HepG2 (cell line): ENCODE measurements around the gene PEF1. TPM values are rescaled to one million over a fixed set of nuclear protein-coding genes. Genes with fewer than 3 reads are reported as not detected.

Experiments
- ATAC-seq: fragments of 200-7000 bp; cut with Tn5 transposase; 3 replicates; pipeline ENCODE4 v1.9.1; 2020; ENCODE audit warnings: mild to moderate bottlenecking, moderate library complexity
- BruUV-seq: library from RNA; stranded (reverse); fragments of 400-500 nt; replicated peaks from 2 replicates; lab custom pipeline; 2021; lab: Mats Ljungman, UMichigan
- CTCF ChIA-PET: fragments of 300-600 bp; formaldehyde crosslinking; extraction: SDS; loops from one replicate; lab custom pipeline; 2021; ENCODE audit warnings: low total read pairs, inconsistent platforms, low intra/inter-chr PET ratio; lab: Yijun Ruan, JAX
- POLR2A ChIA-PET: fragments of 350-600 bp; sonication (Branson Sonifier 250); formaldehyde crosslinking; loops from one replicate; lab custom pipeline; 2020; ENCODE audit warnings: antibody characterized with exemption, inconsistent platforms; lab: Yijun Ruan, JAX
- DNase-seq: peaks from one replicate; pipeline ENCODE4 v3.0.0-alpha.2; 2015; ENCODE audit warnings: low spot score
- FAIRE-seq: peaks from 3 replicates; lab custom pipeline; 2011; peaks lifted over from hg19 to GRCh38; lab: Jason Lieb, UNC
- H2AFZ ChIP-seq: one replicate; pipeline ENCODE4 v1.6.1; 2011; ENCODE audit warnings: low read length, inconsistent platforms
- H3K27ac ChIP-seq: fragments of 300-600 bp; 3 replicates; pipeline ENCODE4 v1.8.0; 2011; ENCODE audit warnings: mixed run types, mild to moderate bottlenecking, mixed read lengths, low read length, inconsistent platforms; ENCODE audit not compliant: insufficient read depth; ENCODE audit errors: extremely low read length
- H3K27me3 ChIP-seq, 2 experiments: fragments of 200-600 bp in 1 of 2; 2 replicates in 1 of 2; 3 replicates in 1 of 2; pipeline versions ENCODE4 v1.6.0 to v1.8.0; 2011; ENCODE audit warnings: low read length in 2 of 2, mild to moderate bottlenecking in 2 of 2, moderate library complexity in 2 of 2, inconsistent platforms in 1 of 2; ENCODE audit not compliant: insufficient read depth in 2 of 2, control insufficient read depth in 1 of 2
- H3K36me3 ChIP-seq, 2 experiments: fragments of 200-600 bp in 1 of 2; replicated peaks in 1 of 2; 2 replicates in 1 of 2; 3 replicates in 1 of 2; pipeline versions ENCODE4 v1.5.1 to v1.8.0; 2011; ENCODE audit warnings: low read length in 2 of 2, inconsistent platforms in 1 of 2; ENCODE audit not compliant: insufficient read depth in 2 of 2, control insufficient read depth in 1 of 2
- H3K4me1 ChIP-seq: 2 replicates; pipeline ENCODE4 v1.5.1; 2012; ENCODE audit warnings: low read length, inconsistent platforms; ENCODE audit not compliant: insufficient read depth
- H3K4me2 ChIP-seq: 2 replicates; pipeline ENCODE4 v1.6.0; 2011; ENCODE audit warnings: low read depth, low read length, inconsistent platforms
- H3K4me3 ChIP-seq, 3 experiments: fragments of 200-600 bp in 1 of 3; sonication (generic), shearing (Covaris generic) in 1 of 3; replicated peaks in 1 of 3; 2 replicates each; pipeline ENCODE4 v1.5.1; 2011 to 2016; ENCODE audit warnings: low read length in 3 of 3, inconsistent platforms in 2 of 3, low read depth in 2 of 3, mild to moderate bottlenecking in 2 of 3, control low read depth in 1 of 3, mixed read lengths in 1 of 3; ENCODE audit not compliant: insufficient read depth in 1 of 3
- H3K79me2 ChIP-seq: one replicate; pipeline ENCODE4 v1.6.1; 2011; ENCODE audit warnings: low read length, inconsistent platforms; ENCODE audit not compliant: insufficient read depth
- H3K9ac ChIP-seq: 2 replicates; pipeline ENCODE4 v1.6.0; 2011; ENCODE audit warnings: mild to moderate bottlenecking, low read depth, low read length, inconsistent platforms; ENCODE audit not compliant: insufficient read depth
- H3K9me3 ChIP-seq: 2 replicates; pipeline ENCODE4 v1.5.1; 2012; ENCODE audit warnings: mild to moderate bottlenecking, low read length
- H4K20me1 ChIP-seq: 2 replicates; pipeline ENCODE4 v1.6.0; 2011; ENCODE audit warnings: inconsistent platforms, mild to moderate bottlenecking, low read length, moderate library complexity; ENCODE audit not compliant: insufficient read depth
- HCFC1 ChIP-seq: fragments of 150-350 bp; IDR thresholded peaks from 2 replicates; pipeline ENCODE4 v1.6.1; 2014; ENCODE audit warnings: low read depth, low read length
- JDP2 ChIP-seq: sonication (generic); formaldehyde crosslinking; IDR thresholded peaks from 2 replicates; pipeline ENCODE4 v1.8.1; 2022; ENCODE audit warnings: missing genetic modification reagents, borderline replicate concordance
- MAF1 ChIP-seq: sonication (generic); formaldehyde crosslinking; IDR thresholded peaks from 2 replicates; pipeline ENCODE4 v1.5.0; 2020; ENCODE audit warnings: missing genetic modification reagents, borderline replicate concordance
- MED1 ChIP-seq: sonication (generic); formaldehyde crosslinking; IDR thresholded peaks from 2 replicates; pipeline ENCODE4 v1.4.0; 2020; ENCODE audit warnings: missing genetic modification reagents
- NCOR1 ChIP-seq: fragments of 200-600 bp; sonication (generic); IDR thresholded peaks from 2 replicates; pipeline ENCODE4 v1.7.0; 2017; ENCODE audit warnings: antibody characterized with exemption, low read length, borderline replicate concordance
- NFE2L1 ChIP-seq: sonication (generic); formaldehyde crosslinking; IDR thresholded peaks from 2 replicates; pipeline ENCODE4 v1.4.0; 2020; ENCODE audit warnings: missing genetic modification reagents, mild to moderate bottlenecking, borderline replicate concordance
- NR2F1 ChIP-seq, 2 experiments: fragments of 450-650 bp in 1 of 2; formaldehyde crosslinking in 1 of 2; IDR thresholded peaks; 2 replicates each; pipeline versions ENCODE4 v1.5.0 to v1.6.1; 2016 to 2020; ENCODE audit warnings: mild to moderate bottlenecking in 1 of 2, missing compliant biosample characterization in 1 of 2, missing genetic modification reagents in 1 of 2, moderate library complexity in 1 of 2
- SIN3B ChIP-seq: fragments of 150-350 bp; IDR thresholded peaks from 2 replicates; pipeline ENCODE4 v1.6.1; 2014; ENCODE audit warnings: low read length
- SNAPC2 ChIP-seq: sonication (generic); formaldehyde crosslinking; IDR thresholded peaks from 2 replicates; pipeline ENCODE4 v1.8.1; 2022; ENCODE audit warnings: mild to moderate bottlenecking, missing genetic modification reagents
- ZKSCAN1 ChIP-seq: fragments of 150-350 bp; IDR thresholded peaks from 2 replicates; pipeline ENCODE4 v1.6.1; 2014; ENCODE audit warnings: low read length
- ZMYM2 ChIP-seq: sonication (generic); formaldehyde crosslinking; IDR thresholded peaks from 2 replicates; pipeline ENCODE4 v1.8.0; 2022; ENCODE audit warnings: mild to moderate bottlenecking, missing genetic modification reagents
- ZMYM3 ChIP-seq: sonication (generic); formaldehyde crosslinking; IDR thresholded peaks from 2 replicates; pipeline ENCODE4 v1.5.1; 2020; ENCODE audit warnings: mild to moderate bottlenecking, missing genetic modification reagents
- ZNF331 ChIP-seq: sonication (generic); formaldehyde crosslinking; IDR thresholded peaks from 2 replicates; pipeline ENCODE4 v1.4.0; 2020; ENCODE audit warnings: missing genetic modification reagents
- ZNF605 ChIP-seq: sonication (generic); formaldehyde crosslinking; IDR thresholded peaks from 2 replicates; pipeline ENCODE4 v1.8.0; 2022; ENCODE audit warnings: mild to moderate bottlenecking, missing genetic modification reagents
- ZNF660 ChIP-seq: sonication (generic); formaldehyde crosslinking; IDR thresholded peaks from 2 replicates; pipeline ENCODE4 v1.5.1; 2020; ENCODE audit warnings: mild to moderate bottlenecking, low read depth, missing genetic modification reagents, borderline replicate concordance
- ZNF724P ChIP-seq: sonication (generic); formaldehyde crosslinking; IDR thresholded peaks from 2 replicates; pipeline ENCODE4 v1.8.0; 2022; ENCODE audit warnings: missing genetic modification reagents, borderline replicate concordance
- ZNF790 ChIP-seq: sonication (generic); formaldehyde crosslinking; IDR thresholded peaks from 2 replicates; pipeline ENCODE4 v1.8.0; 2022; ENCODE audit warnings: missing genetic modification reagents, mild to moderate bottlenecking, borderline replicate concordance
- WGBS: methylation state at CpG from one replicate; pipeline ENCODE4 v1.1.6; 2017; ENCODE audit warnings: low lambda C conversion rate; 5-methylcytosine and 5-hydroxymethylcytosine counted together
- in situ Hi-C: cut with HindIII; loops from 2 replicates; pipeline ENCODE4 v1.10.0; 2017; ENCODE audit warnings: low pct_unique_long_range_greater_than_20kb; ENCODE audit not compliant: extremely low pct_ligation_motif_present
- intact Hi-C: fragments of 100-400 bp; cut with micrococcal nuclease; formaldehyde crosslinking; loops from one replicate; pipeline ENCODE4 v1.10.0; 2022; ENCODE audit not compliant: unreplicated experiment
- polyA plus RNA-seq, 8 experiments: library from polyadenylated mRNA; depleted of rRNA in 3 of 8; stranded (reverse) in 7 of 8; unstranded in 1 of 8; fragments of >200 nt; fragmentation: Illumina TruSeq in 4 of 8; extraction: Trizol in 4 of 8; gene quantifications; 2 replicates each; pipeline versions ENCODE4 v1.2.1 to v1.2.3, GENCODE V29; 2011 to 2016; ENCODE audit warnings: low read depth in 4 of 8, missing spikeins in 1 of 8, mixed read lengths in 1 of 8; ENCODE audit not compliant: insufficient read depth in 1 of 8
- total RNA-seq, 5 experiments: library from RNA; depleted of rRNA; stranded (reverse); fragments of >200 nt; fragmentation: Illumina TruSeq; extraction: Trizol; gene quantifications; 2 replicates each; pipeline ENCODE4 v1.2.3, GENCODE V29; 2016; ENCODE audit warnings: low read depth in 1 of 5
- TF ChIP-seq, protein P1 (sequence below): sonication (generic); formaldehyde crosslinking; IDR thresholded peaks from 2 replicates; pipeline ENCODE4 v1.8.0; 2022; ENCODE audit warnings: mild to moderate bottlenecking, missing genetic modification reagents, moderate library complexity
- TF ChIP-seq, protein P2 (sequence below): sonication (generic); formaldehyde crosslinking; IDR thresholded peaks from 2 replicates; pipeline ENCODE4 v1.5.0; 2020; ENCODE audit warnings: mild to moderate bottlenecking, missing genetic modification reagents

The PEF1 gene
- total and polyA plus RNA-seq, 2 of the 13 experiments (the other 11 are each of a cell fraction or from before 2014, with no cell fraction given): 57.1 to 57.8 TPM

DNA sequence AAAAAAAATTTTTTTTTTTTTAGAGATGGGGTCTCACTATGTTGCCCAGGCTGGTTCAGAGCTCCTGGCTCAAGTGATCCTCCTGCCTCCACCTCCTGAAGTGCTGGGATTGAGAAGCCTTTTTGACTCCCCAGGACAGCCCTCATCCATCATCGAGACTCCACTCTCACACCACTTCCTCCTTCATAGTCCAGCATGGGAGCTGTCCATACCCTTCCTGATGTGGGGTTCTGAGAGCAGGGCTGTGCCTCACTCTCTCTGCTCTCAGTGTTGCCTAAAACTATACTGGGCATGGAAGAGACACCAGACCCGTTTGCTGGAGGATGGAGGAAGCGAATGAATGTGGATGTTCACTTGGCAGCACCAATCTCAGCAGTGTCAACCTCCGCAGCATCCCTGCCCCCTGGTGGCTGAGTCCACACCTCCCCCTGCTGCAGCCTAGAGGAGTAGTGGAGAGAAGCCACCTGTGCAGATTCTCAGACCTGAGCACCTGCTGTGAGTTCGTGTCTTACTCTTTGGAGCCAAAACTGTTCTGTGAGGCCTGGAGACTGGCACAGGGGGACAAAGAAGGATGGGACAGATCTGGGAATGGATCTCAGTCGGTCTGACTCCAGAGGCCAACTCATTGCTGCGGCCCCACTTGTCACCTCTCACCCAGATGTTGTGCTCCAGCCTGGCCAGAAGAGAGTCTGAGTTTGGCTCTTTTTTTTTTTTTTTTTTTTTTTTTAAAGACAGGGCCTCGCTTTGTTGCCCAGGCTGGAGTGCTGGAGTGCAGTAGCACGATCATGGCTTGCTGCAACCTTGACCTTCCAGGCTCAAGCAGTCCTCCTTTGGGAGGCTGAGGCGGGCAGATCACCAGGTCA lies 50.7 kb downstream of the PEF1 start (continued):
- no peak for TF ChIP-seq NR2F1 (CRISPR knock-in tag; IDR thresholded peaks at IDR 0.05)
- TF ChIP-seq, protein P1, sequence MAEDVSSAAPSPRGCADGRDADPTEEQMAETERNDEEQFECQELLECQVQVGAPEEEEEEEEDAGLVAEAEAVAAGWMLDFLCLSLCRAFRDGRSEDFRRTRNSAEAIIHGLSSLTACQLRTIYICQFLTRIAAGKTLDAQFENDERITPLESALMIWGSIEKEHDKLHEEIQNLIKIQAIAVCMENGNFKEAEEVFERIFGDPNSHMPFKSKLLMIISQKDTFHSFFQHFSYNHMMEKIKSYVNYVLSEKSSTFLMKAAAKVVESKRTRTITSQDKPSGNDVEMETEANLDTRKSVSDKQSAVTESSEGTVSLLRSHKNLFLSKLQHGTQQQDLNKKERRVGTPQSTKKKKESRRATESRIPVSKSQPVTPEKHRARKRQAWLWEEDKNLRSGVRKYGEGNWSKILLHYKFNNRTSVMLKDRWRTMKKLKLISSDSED (CRISPR knock-in tag): no peak
- TF ChIP-seq ZMYM3: 0 out of 2 replicates have a peak, but pooled peaks have one; percentile 13

DNA sequence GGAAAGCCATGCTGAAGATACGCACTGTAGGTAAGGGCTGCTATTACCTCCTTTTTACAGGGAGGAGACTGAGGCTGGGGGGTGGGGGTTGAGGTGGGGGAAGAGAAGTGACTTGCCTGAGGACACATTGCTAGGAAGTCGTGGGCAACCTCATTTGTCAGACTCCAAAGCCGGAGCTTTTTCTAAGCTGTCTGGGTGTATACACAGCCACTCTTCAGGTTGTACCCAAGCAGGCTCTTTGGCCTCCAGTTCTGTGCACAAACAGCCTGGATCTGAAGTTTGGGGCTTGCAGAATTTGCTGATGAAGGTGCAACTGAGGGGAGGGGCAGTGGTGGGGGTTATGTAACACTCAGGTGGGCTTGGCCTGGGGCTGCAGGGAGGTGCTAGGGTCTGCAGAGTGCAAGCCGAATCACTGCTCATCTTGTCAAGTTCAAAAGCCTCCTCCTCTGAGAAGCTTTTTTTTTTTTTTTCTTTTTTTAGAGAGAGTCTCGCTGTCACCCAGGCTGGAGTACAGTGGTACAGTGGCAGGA lies 51.5 kb downstream of the PEF1 start:
- H3K36me3 ChIP-seq: no peaks in the 10 kb centered on the region
- FAIRE-seq: no peak
- TF ChIP-seq MED1 (no peak), HCFC1 (no peak), MAF1 (CRISPR knock-in tag) (no peak), NCOR1 (no peak), ZKSCAN1 (no peak), NFE2L1 (CRISPR knock-in tag) (no peak), ZNF790 (CRISPR knock-in tag) (no peak), SNAPC2 (no peak), SIN3B (no peak), JDP2 (CRISPR knock-in tag) (no peak), ZMYM2 (no peak), ZNF331 (CRISPR knock-in tag) (no peak), ZNF660 (CRISPR knock-in tag) (no peak), ZNF724P (CRISPR knock-in tag) (no peak), ZNF605 (CRISPR knock-in tag) (no peak)
- TF ChIP-seq, protein P2, sequence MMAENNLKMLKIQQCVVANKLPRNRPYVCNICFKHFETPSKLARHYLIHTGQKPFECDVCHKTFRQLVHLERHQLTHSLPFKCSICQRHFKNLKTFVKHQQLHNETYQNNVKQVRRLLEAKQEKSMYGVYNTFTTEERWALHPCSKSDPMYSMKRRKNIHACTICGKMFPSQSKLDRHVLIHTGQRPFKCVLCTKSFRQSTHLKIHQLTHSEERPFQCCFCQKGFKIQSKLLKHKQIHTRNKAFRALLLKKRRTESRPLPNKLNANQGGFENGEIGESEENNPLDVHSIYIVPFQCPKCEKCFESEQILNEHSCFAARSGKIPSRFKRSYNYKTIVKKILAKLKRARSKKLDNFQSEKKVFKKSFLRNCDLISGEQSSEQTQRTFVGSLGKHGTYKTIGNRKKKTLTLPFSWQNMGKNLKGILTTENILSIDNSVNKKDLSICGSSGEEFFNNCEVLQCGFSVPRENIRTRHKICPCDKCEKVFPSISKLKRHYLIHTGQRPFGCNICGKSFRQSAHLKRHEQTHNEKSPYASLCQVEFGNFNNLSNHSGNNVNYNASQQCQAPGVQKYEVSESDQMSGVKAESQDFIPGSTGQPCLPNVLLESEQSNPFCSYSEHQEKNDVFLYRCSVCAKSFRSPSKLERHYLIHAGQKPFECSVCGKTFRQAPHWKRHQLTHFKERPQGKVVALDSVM (CRISPR knock-in tag): no peak
- TF ChIP-seq, all 625 proteins: peak for 0
- H3K9ac ChIP-seq: no peak overlapping the region
- CTCF ChIA-PET: interaction anchor here (1.5 to 7.6 kb wide), 3 partner anchors 29 to 172 kb away, joined by 6 to 106 read pairs (median 6); no protein-coding TSS in a partner anchor
- H2AFZ ChIP-seq: no peak overlapping the region
- in situ Hi-C loops (no loop called here), intact Hi-C loops (no loop called here)
- H3K4me3 ChIP-seq: no peak overlapping the region
- ATAC-seq (no peak), DNase-seq (no peak)
- H3K79me2 ChIP-seq: no peaks in the 10 kb centered on the region
- BruUV-seq: no TSS peak
- H3K9me3 ChIP-seq: no peaks in the 10 kb centered on the region
- no peak overlapping the region for H3K27ac ChIP-seq
- WGBS: 28% methylated on average over 5 of the region's 5 CpGs
- H3K27me3 ChIP-seq: peaks cover 0 to 9% of the 10 kb centered on the region in 2 experiments; a peak in 1 of 5 replicates
- no peaks in the 10 kb centered on the region for H3K4me1 ChIP-seq
- POLR2A ChIA-PET: no interaction called here
- no peaks in the 10 kb centered on the region for H4K20me1 ChIP-seq
- H3K4me2 ChIP-seq: no peak overlapping the region
